ENCODE data around the gene TAS2R41.

DNA sequence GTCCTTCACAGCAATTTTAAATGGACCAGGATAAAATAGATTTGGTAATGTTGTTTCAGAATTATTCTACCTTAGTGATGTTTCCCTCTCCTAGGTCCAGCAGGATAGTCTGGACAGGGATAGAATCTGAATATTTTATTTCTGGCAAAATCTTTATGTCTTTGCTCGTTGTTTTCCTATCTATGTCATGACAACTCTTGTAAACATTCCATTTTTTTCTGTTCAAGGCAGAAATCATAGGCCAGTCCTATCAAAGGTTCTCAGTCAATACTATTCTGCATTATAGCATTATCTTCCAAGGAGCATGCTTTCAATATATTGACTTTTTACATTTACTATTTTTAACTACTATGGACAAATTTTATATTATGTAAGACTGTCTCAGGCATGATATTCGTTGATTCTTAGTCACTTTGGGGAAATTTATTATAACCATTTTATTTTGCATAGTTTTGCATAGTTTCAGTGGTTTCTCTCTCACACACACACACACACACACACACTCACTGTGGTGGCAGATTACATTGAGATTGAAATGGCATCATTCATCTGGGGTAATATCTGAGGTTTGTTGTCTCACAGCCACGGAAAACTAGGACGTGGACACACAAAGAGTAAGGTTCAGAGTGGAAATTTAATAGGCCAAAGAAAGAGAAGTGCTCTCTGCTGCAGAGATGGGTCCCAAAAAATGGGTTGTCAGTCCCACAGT is 17.2 kb upstream of the TAS2R41 start:
- TF ChIP-seq, protein P1, sequence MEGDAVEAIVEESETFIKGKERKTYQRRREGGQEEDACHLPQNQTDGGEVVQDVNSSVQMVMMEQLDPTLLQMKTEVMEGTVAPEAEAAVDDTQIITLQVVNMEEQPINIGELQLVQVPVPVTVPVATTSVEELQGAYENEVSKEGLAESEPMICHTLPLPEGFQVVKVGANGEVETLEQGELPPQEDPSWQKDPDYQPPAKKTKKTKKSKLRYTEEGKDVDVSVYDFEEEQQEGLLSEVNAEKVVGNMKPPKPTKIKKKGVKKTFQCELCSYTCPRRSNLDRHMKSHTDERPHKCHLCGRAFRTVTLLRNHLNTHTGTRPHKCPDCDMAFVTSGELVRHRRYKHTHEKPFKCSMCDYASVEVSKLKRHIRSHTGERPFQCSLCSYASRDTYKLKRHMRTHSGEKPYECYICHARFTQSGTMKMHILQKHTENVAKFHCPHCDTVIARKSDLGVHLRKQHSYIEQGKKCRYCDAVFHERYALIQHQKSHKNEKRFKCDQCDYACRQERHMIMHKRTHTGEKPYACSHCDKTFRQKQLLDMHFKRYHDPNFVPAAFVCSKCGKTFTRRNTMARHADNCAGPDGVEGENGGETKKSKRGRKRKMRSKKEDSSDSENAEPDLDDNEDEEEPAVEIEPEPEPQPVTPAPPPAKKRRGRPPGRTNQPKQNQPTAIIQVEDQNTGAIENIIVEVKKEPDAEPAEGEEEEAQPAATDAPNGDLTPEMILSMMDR (IDR thresholded peaks at IDR 0.05), result no peak
- no peak for TF ChIP-seq POLR2A (IDR thresholded peaks at IDR 0.05)

Data from lower leg skin (tissue), 3 donors.